Measurements from ENCODE around the gene ITPK1.

GRCh38 chr14:92971601-92972180 lies 144.0 kb downstream of the ITPK1 start:
- TF ChIP-seq, protein P1, sequence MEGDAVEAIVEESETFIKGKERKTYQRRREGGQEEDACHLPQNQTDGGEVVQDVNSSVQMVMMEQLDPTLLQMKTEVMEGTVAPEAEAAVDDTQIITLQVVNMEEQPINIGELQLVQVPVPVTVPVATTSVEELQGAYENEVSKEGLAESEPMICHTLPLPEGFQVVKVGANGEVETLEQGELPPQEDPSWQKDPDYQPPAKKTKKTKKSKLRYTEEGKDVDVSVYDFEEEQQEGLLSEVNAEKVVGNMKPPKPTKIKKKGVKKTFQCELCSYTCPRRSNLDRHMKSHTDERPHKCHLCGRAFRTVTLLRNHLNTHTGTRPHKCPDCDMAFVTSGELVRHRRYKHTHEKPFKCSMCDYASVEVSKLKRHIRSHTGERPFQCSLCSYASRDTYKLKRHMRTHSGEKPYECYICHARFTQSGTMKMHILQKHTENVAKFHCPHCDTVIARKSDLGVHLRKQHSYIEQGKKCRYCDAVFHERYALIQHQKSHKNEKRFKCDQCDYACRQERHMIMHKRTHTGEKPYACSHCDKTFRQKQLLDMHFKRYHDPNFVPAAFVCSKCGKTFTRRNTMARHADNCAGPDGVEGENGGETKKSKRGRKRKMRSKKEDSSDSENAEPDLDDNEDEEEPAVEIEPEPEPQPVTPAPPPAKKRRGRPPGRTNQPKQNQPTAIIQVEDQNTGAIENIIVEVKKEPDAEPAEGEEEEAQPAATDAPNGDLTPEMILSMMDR (conservative IDR thresholded peaks at IDR 0.05; ENCODE audit: low read depth, low read length) = no peak
- TF ChIP-seq EZH2 (IDR thresholded peaks at IDR 0.05; ENCODE audit: borderline replicate concordance, low read depth, low read length, poor library complexity, severe bottlenecking) = no peak

Data from A673 (cell line).